DMS 273 (cell line): Measurements from ENCODE around the gene TMED1.
A peak's percentile ranks its signal among the peaks of the same experiment; 100 is the strongest.

ENCODE experiments used
- DNase-seq: peaks from one replicate; lab custom pipeline; 2025; ENCODE audit not compliant: unreplicated experiment; lab: John Stamatoyannopoulos, UW

TMED1 gene

DNA sequence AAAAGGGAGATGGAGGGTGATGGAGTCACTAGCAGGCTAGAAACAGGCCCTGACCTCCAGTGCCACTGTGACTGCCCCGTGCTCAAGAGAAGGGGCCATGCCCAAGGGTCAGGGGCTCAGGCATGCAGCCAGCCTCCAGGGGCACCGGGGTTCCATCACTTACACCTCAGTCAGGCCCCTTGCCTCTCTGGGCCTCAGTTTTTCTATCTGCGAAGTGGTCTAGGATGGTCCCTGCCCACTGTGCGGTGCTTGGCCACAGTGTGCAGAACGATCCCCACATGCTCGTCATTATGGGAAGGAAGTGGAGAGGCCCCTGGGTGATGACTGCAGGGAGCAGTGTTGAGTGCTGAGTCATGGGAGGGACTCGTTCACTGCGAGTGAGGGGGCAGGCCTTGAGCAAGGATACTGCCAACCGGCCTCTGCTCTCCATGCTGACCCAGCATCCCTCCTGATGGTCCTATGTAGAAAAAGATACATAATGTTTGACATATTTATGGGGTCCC is 23.1 kb downstream of the TMED1 start:
- no peak for DNase-seq

DNA sequence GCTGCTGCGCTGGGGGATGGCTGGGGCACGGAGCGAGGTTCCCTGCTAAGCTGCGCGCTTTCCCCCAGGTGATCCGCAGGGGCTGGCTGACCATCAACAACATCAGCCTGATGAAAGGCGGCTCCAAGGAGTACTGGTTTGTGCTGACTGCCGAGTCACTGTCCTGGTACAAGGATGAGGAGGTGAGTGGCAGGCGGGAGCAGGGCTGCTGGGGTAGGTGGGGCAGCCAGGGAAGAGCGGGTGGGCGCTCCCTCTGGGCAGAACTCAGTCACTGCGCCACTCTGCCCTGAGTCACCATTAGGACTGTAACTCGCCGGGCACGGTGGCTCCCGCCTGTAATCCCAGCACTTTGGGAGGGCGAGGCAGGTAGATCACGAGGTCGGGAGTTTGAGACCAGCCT is 23.8 kb downstream of the TMED1 start:
- DNase-seq, result no peak

DNA sequence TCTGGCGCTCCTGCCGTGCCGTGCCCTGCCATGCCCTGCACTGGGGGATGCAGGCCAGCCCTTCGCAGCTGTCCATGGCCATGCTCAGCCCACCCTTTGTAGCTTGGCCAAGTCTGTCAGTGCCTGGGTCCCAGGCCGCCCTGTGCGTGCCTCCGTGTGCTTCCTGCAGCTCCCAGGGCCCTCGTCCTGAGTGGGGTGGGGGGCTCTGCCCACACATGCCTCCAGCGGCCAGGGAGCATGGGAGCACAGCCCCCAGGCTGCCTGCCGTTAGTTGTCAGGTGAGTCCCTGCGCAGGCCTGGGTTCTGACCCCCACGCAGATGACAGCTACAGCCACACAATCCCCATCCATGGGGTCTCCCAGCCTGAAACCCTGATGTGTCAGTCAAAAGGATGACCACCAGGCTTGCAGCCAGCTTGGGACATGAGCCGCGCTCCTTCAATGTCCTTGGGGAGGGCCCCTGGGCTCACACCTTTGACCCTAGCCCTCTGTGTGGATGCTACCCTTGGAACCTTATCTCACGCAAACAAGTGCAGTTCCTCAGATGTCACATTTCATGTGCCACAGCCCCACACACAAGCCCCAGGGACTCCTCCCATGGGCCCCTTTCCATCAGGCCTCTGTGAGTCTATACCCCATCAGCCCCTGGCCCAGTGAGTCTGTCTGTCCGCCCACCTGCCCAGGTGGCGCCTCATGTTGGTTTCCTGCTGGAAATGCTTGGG is 24.5 kb downstream of the TMED1 start:
- DNase-seq, result no peak

DNA sequence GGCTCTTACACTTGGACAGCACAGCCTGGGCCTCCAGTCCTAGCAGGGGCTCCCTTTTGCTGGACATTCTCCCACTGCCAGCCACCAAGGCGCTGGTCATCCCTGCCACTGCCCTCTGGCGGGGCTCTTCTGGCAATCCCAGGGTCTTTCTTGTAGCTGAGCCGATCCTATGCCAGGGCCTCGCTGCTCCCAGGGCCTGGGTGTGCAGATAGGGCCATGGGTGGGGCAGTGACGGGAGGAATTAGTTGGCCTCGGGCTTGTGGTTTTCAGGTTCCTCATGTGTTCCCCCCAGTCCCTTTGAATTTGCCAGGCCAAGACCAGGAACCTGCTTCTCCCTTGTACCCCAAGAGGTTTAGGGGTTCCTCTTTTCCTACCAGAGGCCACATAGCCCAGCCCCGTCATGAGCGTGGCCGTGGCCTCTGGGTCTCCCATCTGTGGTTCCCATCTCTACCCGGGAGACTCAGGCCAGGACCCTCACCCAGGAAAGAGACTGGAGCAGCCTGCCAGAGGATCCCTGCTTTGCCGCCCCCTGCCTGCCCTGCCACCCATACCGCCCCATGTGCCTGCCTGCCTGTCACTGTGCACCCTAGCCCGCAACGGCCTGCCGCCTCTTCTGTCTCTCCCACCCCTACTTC is 26.2 kb downstream of the TMED1 start:
- no peak for DNase-seq

DNA sequence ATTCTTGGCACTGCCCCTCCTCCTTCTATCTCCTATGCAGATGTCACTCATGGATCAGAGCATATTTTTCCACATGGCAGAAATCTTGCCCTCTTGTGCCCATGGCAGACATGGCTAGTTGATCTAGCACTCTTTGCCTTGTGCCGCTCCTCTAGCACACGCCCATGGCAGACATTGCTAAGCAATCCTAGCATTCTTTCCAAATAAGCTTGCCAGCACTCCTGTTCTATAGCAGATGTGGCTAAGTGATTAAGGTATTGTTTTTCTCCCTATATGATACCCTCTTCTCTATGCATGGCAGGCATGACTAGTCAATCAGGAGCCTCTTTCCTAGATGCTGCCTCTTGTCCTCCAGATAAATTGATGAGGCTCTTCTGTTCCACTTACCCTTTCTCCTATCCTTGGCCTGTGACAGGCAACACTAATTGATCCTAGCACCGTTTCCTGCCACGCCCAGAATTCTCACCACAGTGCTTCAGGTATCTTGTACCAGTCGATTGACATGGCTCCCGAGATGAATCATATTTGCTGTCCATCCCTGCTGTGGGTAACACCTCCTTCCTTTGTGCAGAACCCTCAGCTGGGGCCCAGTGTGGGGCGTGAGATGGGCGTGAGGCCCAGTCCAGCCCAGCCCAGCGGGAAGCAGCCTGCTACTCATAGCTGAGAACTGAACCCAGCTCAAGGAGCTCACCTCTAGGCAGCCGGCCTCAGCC is 26.9 kb downstream of the TMED1 start:
- DNase-seq, result peak; percentile 46

DNA sequence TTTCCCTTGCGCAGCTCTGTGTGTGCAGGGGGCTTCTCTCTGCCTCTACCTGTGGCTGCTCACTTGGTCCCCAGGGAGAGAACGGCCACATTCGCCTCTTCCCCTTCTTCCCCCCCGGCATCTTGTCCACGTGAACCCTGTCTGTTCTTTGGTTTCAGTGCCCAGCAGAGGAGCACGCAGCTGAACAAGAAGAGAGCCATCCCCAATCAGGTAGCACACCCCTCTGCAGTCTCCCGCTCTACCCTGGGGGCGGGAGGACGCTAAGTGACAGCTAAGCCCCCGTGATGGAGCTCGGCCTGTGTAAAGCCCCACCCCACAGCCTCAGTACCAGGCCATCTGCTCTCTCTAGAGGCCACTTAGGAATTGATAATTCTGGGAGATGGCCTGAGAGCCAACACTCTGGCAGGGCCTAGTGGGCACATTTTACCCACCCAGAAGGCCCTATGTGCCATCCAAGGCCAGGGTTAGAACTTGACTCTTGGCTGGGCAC is 30.2 kb downstream of the TMED1 start:
- no peak for DNase-seq

DNA sequence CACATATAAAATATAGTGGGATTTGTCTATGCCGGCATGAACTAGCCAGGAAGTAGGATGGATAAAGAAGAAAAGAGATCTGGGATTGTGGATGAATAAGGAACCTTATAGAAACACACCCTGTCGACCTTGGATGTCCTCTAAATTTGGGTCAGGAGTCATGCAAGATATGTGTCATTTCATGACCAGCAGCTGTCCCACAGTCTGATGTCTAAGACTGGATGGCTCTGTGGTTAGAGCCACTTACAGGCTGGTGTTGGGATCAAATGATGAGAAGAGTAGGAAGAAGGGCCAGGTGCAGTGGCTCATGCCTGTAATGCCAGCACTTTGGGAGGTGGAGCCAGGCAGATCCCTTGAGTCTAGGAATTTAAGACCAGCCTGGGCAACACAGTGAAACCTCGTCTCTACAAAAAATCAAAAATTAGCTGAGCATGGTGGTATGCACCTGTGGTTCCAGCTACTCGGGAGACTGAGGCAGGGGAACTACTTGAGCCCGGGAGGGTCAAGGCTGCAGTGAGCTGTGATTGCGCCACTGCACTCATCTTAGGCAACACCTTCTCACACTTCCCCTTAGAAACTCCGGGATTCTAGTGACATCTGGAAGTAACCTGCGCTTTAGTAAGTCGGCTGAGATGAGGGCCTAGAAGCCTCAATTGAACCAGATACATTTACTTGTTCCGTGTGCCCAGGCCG is 30.8 kb downstream of the TMED1 start:
- DNase-seq, result no peak

DNA sequence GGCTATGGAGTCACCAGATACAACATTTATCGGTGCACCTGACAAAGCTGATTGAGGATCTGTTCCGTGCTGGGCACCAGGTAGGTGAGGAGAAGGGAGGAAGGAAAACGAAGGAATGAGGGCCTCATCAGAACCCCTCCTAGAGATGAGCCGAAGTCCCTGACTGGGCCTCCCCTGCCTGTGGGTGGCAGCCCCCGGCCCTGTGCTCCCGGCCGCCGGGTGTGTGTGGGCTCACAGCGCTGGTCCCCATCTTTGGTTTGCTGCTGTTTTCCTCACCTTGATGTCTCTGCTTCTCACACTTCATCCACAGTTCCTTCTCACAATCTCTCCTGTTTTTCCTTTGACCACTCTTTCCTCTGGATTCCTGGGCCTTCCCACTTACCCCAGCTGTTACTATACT is 32.8 kb downstream of the TMED1 start:
- DNase-seq, result no peak

DNA sequence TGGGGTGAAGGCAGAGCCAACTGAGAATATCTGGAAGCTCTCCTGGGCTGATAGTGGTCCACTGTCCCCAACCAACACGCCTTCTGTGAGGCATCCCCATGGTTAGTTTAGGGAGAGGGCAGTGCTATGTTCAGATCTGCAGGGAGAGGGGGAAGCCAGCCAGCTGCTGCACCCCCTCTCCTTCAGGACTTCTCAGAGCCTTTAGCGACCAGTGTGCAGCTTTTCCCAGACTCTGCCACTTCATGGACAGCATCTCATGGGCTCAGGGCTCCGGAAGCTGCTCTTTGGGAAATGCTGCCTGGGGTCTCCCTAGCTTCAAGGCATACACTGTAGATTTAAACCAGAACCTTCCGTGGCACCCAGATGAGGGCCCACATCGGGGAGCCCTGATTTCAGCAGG is 33.5 kb downstream of the TMED1 start:
- DNase-seq, result no peak

DNA sequence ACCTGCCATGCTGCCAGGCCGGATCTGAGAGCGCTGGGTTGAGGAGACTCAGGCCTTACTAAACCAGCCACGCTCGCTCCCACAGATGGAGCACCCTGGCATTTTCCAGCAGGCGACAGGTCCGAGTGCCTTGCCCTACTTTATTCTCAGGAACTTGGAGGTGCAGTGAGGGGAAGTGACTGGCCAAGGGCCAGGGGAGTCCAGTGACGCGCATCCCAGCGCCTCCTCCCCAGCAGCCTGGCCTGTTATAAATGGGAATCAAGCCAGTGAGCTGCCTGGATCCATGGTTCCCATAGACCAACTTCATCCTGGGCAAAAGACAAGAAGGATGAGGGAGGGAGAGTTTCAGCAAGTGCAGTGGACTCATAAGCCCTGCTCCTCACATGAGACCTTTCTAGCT is 35.5 kb downstream of the TMED1 start:
- no peak for DNase-seq

DNA sequence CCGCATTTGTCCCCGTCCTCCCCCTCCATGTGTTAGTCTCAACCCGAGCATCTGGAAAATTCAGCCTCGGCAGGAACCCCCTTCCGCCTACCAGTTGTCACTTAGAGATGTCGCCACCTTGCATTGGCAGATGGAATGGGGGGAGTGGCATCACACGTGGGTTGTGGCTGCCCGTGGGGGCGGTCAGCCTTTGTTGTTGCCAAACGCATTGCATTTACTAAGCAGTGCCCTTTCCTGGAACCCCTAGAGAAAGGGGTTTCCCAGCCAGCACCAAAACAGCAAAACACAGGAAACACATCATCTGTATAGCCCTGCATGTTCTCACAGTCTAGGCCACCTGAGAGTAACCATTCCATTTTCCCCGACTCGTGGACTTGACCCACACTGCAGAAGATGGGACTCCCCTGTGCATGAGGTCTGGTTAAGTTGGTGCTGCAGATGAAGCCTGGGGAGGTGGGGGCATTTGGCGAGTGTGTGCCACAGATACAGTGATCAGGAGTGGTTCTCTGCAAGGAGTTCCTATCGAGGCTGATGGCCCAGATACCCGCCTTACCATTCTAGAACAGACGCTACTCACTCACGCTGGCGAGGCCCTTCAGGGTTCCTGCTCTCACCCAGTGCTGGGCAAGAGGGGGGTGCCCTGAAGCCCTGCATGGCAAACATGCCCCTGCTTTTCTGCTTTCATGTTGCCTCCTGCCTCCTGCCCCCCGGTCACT is 38.3 kb downstream of the TMED1 start:
- no peak for DNase-seq

DNA sequence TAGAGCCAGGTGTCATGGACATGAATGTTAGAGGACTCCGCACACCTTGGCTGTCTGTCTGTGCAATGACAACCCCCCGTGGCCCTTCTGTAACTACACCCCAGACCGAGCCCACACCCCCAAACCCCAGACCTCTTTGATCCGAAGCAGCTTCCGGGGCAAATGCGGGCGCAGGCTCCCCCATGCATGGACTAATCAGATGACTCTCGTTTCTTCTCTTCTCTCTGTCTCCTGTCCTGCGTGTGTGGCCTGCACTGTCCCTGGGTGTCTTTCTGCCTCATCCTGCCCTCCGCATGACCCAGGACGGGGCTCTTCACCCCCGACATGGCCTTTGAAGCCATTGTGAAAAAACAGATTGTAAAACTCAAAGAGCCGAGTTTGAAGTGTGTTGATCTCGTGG is 38.9 kb downstream of the TMED1 start:
- DNase-seq, result no peak

DNA sequence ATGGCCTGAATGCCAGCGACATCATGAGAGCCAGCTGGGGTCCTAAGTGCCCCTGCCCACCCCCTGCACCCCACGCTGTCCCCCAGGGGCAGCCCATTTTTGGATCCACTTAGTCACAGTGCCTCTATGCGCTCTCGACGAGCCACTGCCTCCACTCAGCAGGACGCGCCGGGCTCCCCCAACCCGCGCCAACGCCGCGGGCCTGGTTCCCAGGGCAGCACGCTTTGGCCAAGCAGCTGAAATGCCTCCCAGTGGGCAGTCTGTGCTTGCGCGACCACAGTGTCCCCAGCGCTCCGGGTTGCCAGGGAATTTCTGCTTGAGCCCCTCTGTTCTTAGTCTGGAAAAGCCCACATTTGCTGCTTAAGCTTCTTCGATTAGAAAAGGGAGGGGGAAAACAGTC is 39.4 kb downstream of the TMED1 start:
- no peak for DNase-seq

DNA sequence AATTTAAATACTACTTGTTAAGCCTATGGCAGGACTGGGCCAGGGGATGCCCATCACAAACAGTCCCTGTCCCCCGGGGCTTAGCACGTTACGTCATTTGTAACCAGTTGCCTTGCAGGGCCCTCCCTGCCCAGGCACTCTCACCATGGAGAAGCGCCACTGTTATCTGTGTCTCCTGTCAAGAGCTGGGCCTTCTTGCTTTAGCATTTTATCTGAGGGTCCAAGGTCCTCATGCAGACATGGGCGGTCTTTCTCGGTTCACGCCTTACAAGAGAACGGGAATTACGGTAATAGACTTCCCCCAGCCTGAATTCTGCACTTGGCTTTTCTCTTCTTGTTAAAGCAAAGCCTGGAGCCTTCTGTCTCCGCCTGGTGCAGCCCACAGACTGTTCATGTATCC is 46.1 kb downstream of the TMED1 start:
- DNase-seq, result no peak

DNA sequence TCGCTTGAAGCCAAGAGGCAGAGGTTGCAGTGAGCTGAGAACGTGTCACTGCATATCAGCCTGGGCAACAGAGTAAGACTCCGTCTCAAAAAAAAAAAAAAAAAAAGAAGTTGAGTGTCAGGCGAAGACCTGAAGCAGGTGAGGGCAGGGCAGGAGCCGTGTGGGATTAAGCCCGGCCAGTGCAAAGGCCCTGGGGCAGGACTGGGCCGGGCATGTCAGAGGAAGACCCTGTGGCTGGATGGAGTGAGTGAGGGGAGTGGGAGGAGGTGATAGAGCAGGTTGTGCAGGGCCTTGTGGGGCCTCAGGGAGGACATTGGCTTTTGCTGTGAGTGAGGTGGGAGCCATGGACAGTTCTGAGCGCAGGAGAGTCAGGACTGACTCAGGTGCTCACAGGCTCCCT is 47.9 kb downstream of the TMED1 start:
- no peak for DNase-seq

DNA sequence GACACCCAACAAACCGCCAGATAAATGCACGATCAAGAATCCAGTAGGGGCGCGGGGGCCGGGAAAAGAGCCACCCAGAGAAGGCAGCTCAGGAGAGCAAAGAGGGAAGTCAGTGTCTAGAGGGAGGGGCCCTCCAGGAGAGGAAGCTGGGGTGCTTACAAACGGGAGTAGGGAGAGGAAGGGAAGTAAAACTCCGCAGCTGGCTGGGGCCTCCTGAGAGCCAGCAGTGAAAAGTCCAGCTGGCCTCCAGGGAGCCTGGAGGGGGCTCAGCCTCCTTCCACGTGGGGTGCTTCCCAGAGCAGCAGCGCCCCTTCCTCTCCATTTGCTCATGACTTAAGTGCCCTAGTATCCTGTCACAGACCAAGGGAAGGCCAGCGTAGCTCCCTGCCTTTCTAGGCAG is 51.8 kb downstream of the TMED1 start:
- DNase-seq, result no peak

DNA sequence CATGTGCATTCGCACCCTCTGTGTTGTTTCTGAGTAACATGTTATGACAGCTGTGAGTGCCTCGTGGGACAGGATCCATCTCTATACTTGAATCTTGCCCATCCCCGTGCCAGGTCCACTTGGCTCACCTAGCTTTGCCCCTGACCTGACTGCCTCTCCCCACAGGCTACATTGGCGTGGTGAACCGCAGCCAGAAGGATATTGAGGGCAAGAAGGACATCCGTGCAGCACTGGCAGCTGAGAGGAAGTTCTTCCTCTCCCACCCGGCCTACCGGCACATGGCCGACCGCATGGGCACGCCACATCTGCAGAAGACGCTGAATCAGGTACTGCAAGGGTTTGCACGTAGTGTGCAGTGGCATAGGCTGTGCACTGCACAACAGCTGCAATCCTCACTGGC is 53.2 kb downstream of the TMED1 start:
- no peak for DNase-seq
